Body of pancreas (tissue), 4 donors: ENCODE results near the gene RAI1. TPM values are rescaled to one million over a fixed set of nuclear protein-coding genes. Genes with fewer than 3 reads are reported as not detected.

Experiments used
- ATAC-seq: fragments of 150-250 bp; one replicate; pipeline ENCODE4 v1.9.1; 2016
- DNase-seq, 4 donors: peaks; one replicate each; pipeline ENCODE4 v3.0.0-alpha.2; 2019
- H3K27ac ChIP-seq, 4 donors: fragments of 200-600 bp; sonication (generic); 1 replicate in 3 of 4; 2 replicates in 1 of 4; pipeline versions ENCODE4 v1.5.1 to v1.6.1; 2016 to 2019; ENCODE audit warnings: mild to moderate bottlenecking in 1 of 4, mixed read lengths in 1 of 4, moderate library complexity in 1 of 4
- H3K27me3 ChIP-seq, 2 donors: fragments of 200-600 bp; sonication (generic); one replicate each; pipeline ENCODE4 v1.6.0; 2016; ENCODE audit warnings: mild to moderate bottlenecking in 1 of 2
- H3K36me3 ChIP-seq, 2 donors: fragments of 200-600 bp; sonication (generic); replicated peaks in 1 of 2; 2 replicates each; pipeline ENCODE4 v1.5.1; 2016; ENCODE audit warnings: low read depth in 2 of 2; ENCODE audit not compliant: insufficient read depth in 1 of 2
- H3K4me1 ChIP-seq: fragments of 200-600 bp; sonication (generic); one replicate; pipeline ENCODE4 v1.6.0; 2016
- H3K4me3 ChIP-seq, 2 donors: fragments of 200-600 bp; sonication (generic); 1 replicate in 1 of 2; 2 replicates in 1 of 2; pipeline ENCODE4 v1.5.1; 2016 to 2019
- H3K9me3 ChIP-seq, 3 donors: fragments of 200-600 bp; sonication (generic); 1 replicate in 2 of 3; 2 replicates in 1 of 3; pipeline ENCODE4 v1.5.1; 2016
- POLR2A ChIP-seq, 3 donors: fragments of 450-650 bp; IDR thresholded peaks; one replicate each; pipeline ENCODE4 v1.6.1; 2016; ENCODE audit warnings: antibody characterized with exemption in 3 of 3, mild to moderate bottlenecking in 2 of 3
- WGBS, 2 donors: methylation state at CpG; one replicate each; pipeline ENCODE4 v1.1.5; 2017; 5-methylcytosine and 5-hydroxymethylcytosine counted together
- intact Hi-C: fragments of 100-400 bp; cut with DNase I; formaldehyde crosslinking; loops from one replicate; pipeline ENCODE4 v1.15.1; 2023
- total RNA-seq, 2 donors: library from RNA; depleted of rRNA; stranded (reverse); fragments of >200 nt; gene quantifications; one replicate each; pipeline ENCODE4 v1.1.0, GENCODE V29; 2016
- TF ChIP-seq, protein P1 (sequence below), 7 experiments: fragments of 450-650 bp in 4 of 7; fragments of 200-600 bp in 3 of 7; sonication (generic) in 3 of 7; IDR thresholded peaks; one replicate each; pipeline ENCODE4 v1.5.1; 2016 to 2019; ENCODE audit warnings: antibody characterized with exemption in 7 of 7

The RAI1 gene
- total RNA-seq, 2 donors from 2014 or later: 16.3 to 41.5 TPM

DNA sequence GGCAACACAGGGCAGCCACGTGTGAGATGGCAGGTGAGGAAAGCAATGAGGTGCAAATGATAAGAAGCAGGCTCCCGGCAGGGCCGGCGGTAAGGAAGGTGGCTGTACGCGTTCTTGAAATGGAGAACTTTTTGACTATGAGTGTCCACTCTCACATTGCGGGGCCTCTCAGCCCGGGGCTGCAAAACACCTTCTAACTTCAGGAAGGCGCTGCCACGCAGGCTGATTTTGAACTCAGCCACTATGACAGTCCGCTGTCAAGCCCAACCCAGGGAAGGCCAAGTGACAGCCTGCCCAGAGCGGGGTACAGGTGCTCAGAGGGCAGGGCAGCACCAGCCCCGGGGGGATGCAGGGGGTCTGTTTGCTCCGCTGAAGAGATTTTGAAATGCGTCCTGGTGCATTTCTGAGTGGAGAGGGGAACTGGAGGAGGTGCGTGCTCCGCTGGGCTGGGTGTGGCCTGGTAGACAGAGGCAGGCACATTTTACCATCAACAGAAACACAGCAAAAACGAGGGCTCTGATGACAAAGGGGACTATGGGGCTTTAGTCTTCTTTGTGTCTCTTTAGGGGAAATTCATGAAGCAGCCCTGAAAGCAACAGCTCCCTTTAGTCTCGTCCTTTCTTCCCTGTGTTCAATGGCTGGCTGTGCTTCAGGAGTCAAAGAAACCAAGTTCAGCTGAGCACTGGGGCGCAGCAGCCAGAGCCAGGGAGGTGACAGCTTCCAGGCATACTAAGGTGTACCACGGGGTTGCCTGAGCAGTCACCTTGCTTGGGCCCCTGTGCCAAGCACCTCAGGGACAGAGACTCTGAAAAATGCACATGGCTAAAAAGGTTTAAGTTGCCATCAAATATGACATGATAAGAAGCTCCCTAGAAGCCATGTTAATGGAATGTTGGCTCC lies 170.1 kb downstream of the RAI1 start:
- H3K27ac ChIP-seq: no peak overlapping the region
- ATAC-seq: no peak
- no peak overlapping the region for H3K4me3 ChIP-seq
- H3K27me3 ChIP-seq: no peaks in the 10 kb centered on the region
- H3K4me1 ChIP-seq: peaks cover 20% of the 10 kb centered on the region
- no peaks in the 10 kb centered on the region for H3K9me3 ChIP-seq
- TF ChIP-seq, protein P1, sequence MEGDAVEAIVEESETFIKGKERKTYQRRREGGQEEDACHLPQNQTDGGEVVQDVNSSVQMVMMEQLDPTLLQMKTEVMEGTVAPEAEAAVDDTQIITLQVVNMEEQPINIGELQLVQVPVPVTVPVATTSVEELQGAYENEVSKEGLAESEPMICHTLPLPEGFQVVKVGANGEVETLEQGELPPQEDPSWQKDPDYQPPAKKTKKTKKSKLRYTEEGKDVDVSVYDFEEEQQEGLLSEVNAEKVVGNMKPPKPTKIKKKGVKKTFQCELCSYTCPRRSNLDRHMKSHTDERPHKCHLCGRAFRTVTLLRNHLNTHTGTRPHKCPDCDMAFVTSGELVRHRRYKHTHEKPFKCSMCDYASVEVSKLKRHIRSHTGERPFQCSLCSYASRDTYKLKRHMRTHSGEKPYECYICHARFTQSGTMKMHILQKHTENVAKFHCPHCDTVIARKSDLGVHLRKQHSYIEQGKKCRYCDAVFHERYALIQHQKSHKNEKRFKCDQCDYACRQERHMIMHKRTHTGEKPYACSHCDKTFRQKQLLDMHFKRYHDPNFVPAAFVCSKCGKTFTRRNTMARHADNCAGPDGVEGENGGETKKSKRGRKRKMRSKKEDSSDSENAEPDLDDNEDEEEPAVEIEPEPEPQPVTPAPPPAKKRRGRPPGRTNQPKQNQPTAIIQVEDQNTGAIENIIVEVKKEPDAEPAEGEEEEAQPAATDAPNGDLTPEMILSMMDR (IDR thresholded peaks at IDR 0.05): no peak
- TF ChIP-seq POLR2A (IDR thresholded peaks at IDR 0.05): no peak
- no peaks in the 10 kb centered on the region for H3K36me3 ChIP-seq
- WGBS, 2 donors: 80 to 81% methylated on average over 20 to 21 of the region's 21 CpGs
- intact Hi-C loops: no loop called here
- DNase-seq: no peak

DNA sequence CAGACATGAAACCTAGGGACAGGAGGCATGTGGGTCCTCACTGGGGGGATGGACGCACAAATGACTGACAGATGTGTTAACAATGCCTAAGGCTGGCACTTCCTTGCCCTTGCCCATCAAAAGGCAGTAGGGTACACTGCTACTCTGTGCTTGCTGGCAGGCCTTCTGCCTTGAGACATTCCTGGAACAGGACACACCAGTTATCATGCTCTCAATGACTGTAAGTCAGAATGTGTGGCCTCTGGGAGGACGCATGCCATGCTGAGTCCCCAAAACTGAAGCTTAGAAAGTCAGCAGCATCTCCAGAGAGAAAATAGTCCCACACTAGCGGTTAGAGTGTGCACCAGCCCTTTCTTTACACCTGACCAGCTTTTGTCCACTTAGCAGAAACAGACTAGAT lies 171.7 kb downstream of the RAI1 start:
- TF ChIP-seq POLR2A (IDR thresholded peaks at IDR 0.05): no peak
- TF ChIP-seq, protein P1 (IDR thresholded peaks at IDR 0.05): no peak
- WGBS, 2 donors: 83 to 90% methylated on average over 3 of the region's 3 CpGs
- Histone ChIP-seq H3K27ac (no peak overlapping the region), H3K4me1 (peaks cover 24% of the 10 kb centered on the region), H3K27me3 (no peaks in the 10 kb centered on the region), H3K4me3 (no peak overlapping the region), H3K9me3 (no peaks in the 10 kb centered on the region), H3K36me3 (no peaks in the 10 kb centered on the region)
- ATAC-seq (no peak), DNase-seq (no peak)
- intact Hi-C loops: no loop called here

GRCh38 chr17:17853811-17854447 lies 172.7 kb downstream of the RAI1 start:
- WGBS, 2 donors: 93% methylated on average over 8 of the region's 8 CpGs
- no peak overlapping the region for H3K27ac ChIP-seq
- intact Hi-C loops: no loop called here

DNA sequence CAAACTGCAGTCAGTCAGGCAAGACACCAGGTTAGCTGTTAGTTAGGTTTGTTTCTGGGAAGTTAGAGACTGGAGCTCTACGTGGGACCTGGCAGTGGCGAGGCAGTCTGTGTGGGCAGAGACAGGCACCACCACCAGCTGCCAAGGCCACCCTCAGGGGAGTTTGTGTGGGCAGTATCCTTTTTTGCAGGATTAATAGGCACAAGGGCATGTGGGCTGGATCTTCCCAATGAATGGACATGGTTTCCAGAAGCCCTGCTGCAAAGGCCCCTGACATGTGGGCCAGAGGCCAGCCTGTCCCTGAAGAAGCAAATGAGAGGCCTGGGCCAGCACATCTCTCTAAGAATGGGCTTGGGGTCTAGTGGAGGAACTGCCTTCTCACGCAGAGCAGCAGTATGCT lies 174.7 kb downstream of the RAI1 start:
- Histone ChIP-seq H3K4me1 (peaks cover 10% of the 10 kb centered on the region), H3K4me3 (no peak overlapping the region), H3K36me3 (no peaks in the 10 kb centered on the region), H3K9me3 (no peaks in the 10 kb centered on the region), H3K27ac (peak overlapping the region in 2 of 4 donors; percentile 32 to 54), H3K27me3 (no peaks in the 10 kb centered on the region)
- DNase-seq (peak in 1 of 4 donors; percentile 44), ATAC-seq (no peak)
- intact Hi-C loops: loop anchor here (5.0 kb wide), 1 partner anchor 39 kb away; no protein-coding TSS in a partner anchor
- TF ChIP-seq POLR2A (IDR thresholded peaks at IDR 0.05): no peak
- TF ChIP-seq, protein P1 (IDR thresholded peaks at IDR 0.05): no peak
- WGBS, 2 donors: 29 to 32% methylated on average over 3 of the region's 3 CpGs

More at GRCh38 chr17:17853811-17854447, 172.7 kb downstream of the RAI1 start:
- Histone ChIP-seq H3K4me3 (no peak overlapping the region), H3K4me1 (peaks cover 24% of the 10 kb centered on the region), H3K36me3 (no peaks in the 10 kb centered on the region), H3K9me3 (no peaks in the 10 kb centered on the region), H3K27me3 (no peaks in the 10 kb centered on the region)
- ATAC-seq: no peak
- TF ChIP-seq, protein P1 (IDR thresholded peaks at IDR 0.05): no peak
- no peak for TF ChIP-seq POLR2A (IDR thresholded peaks at IDR 0.05)
- DNase-seq: no peak
